Endothelial cell of umbilical vein (primary cell): ENCODE results near the gene CUBN. TPM values are rescaled to one million over a fixed set of nuclear protein-coding genes. Genes with fewer than 3 reads are reported as not detected.

Experiments used
- BruUV-seq: library from RNA; stranded (reverse); fragments of 400-500 nt; replicated peaks from 2 replicates; lab custom pipeline; 2021; lab: Mats Ljungman, UMichigan
- CTCF ChIA-PET: fragments of 300-600, 350-600 bp; sonication (Branson Sonifier 250); formaldehyde crosslinking; loops from one replicate; lab custom pipeline; 2021; ENCODE audit warnings: antibody characterized with exemption, inconsistent platforms; lab: Charles Lee
- POLR2A ChIA-PET: fragments of 300-600, 350-600 bp; sonication (Branson Sonifier 250); formaldehyde crosslinking; loops from one replicate; lab custom pipeline; 2021; ENCODE audit warnings: antibody characterized with exemption, inconsistent platforms; lab: Charles Lee
- DNase-seq: peaks from one replicate; pipeline ENCODE4 v3.0.0-alpha.2; 2011; ENCODE audit warnings: low read depth, low spot score
- FAIRE-seq: peaks from 2 replicates; lab custom pipeline; 2011; peaks lifted over from hg19 to GRCh38; lab: Jason Lieb, UNC
- H2AFZ ChIP-seq: 2 replicates; pipeline ENCODE4 v1.6.0; 2012; ENCODE audit warnings: low read depth, low read length, control low read depth, inconsistent platforms
- H3K27ac ChIP-seq: 2 replicates; pipeline ENCODE4 v1.5.1; 2011; ENCODE audit warnings: low read depth, mild to moderate bottlenecking, control low read depth, low read length, moderate library complexity; ENCODE audit not compliant: insufficient read depth
- H3K27me3 ChIP-seq, 2 experiments: 2 replicates each; pipeline versions ENCODE4 v1.6.0 to v1.6.1; 2011; ENCODE audit warnings: low read length in 2 of 2, mixed read lengths in 1 of 2; ENCODE audit not compliant: control insufficient read depth in 2 of 2, insufficient read depth in 2 of 2
- H3K36me3 ChIP-seq, 2 experiments: 2 replicates in 1 of 2; 3 replicates in 1 of 2; pipeline ENCODE4 v1.5.1; 2011; ENCODE audit warnings: low read length in 2 of 2, mild to moderate bottlenecking in 1 of 2, moderate library complexity in 1 of 2; ENCODE audit not compliant: control insufficient read depth in 2 of 2, insufficient read depth in 2 of 2; ENCODE audit errors: extremely low read depth in 1 of 2
- H3K4me1 ChIP-seq: 3 replicates; pipeline ENCODE4 v1.5.1; 2011; ENCODE audit warnings: mild to moderate bottlenecking, low read length; ENCODE audit not compliant: control insufficient read depth, insufficient read depth; ENCODE audit errors: extremely low read depth
- H3K4me2 ChIP-seq: 2 replicates; pipeline ENCODE4 v1.6.1; 2011; ENCODE audit warnings: low read length, control low read depth, mixed read lengths; ENCODE audit not compliant: insufficient read depth
- H3K4me3 ChIP-seq, 3 experiments: fragments of 200-600 bp in 1 of 3; sonication (generic), shearing (Covaris generic) in 1 of 3; replicated peaks in 1 of 3; 2 replicates each; pipeline ENCODE4 v1.5.1; 2011 to 2016; ENCODE audit warnings: control low read depth in 3 of 3, low read length in 3 of 3, mild to moderate bottlenecking in 2 of 3, inconsistent platforms in 1 of 3, low read depth in 1 of 3, moderate library complexity in 1 of 3; ENCODE audit not compliant: insufficient read depth in 1 of 3
- H3K79me2 ChIP-seq: 2 replicates; pipeline ENCODE4 v1.6.0; 2012; ENCODE audit warnings: low read length, inconsistent platforms; ENCODE audit not compliant: control insufficient read depth, insufficient read depth
- H3K9ac ChIP-seq: replicated peaks from 2 replicates; pipeline ENCODE3; 2011; ENCODE audit warnings: low read length, control low read depth; ENCODE audit not compliant: insufficient read depth; ENCODE audit errors: extremely low read depth
- H3K9me1 ChIP-seq: replicated peaks from 3 replicates; pipeline ENCODE4 v1.6.0; 2011; ENCODE audit warnings: mild to moderate bottlenecking, low read length; ENCODE audit not compliant: control insufficient read depth, insufficient read depth; ENCODE audit errors: extremely low read depth
- H3K9me3 ChIP-seq: replicated peaks from 2 replicates; pipeline ENCODE4 v1.5.1; 2012; ENCODE audit warnings: low read length, inconsistent platforms; ENCODE audit not compliant: control insufficient read depth, insufficient read depth
- H4K20me1 ChIP-seq: replicated peaks from 2 replicates; pipeline ENCODE3; 2011; ENCODE audit warnings: mild to moderate bottlenecking, low read length; ENCODE audit not compliant: control insufficient read depth, insufficient read depth; ENCODE audit errors: extremely low read depth
- CTCF ChIP-seq, 2 donors: IDR thresholded peaks; 1 replicate in 1 of 2; 2 replicates in 1 of 2; pipeline ENCODE4 v1.5.1; 2011; ENCODE audit warnings: low read length in 2 of 2, mild to moderate bottlenecking in 2 of 2, moderate library complexity in 2 of 2, control low read depth in 1 of 2, inconsistent platforms in 1 of 2, low read depth in 1 of 2; ENCODE audit not compliant: insufficient read depth in 1 of 2; ENCODE audit errors: extremely low read depth in 1 of 2
- EZH2 ChIP-seq: IDR thresholded peaks from 2 replicates; pipeline ENCODE4 v1.6.1; 2012; ENCODE audit warnings: borderline replicate concordance, low read depth, mild to moderate bottlenecking, moderate library complexity, low read length, inconsistent platforms; ENCODE audit not compliant: severe bottlenecking
- FOS ChIP-seq: IDR thresholded peaks from 2 replicates; pipeline ENCODE4 v1.6.1; 2011; ENCODE audit warnings: mild to moderate bottlenecking, low read length, moderate library complexity, borderline replicate concordance; ENCODE audit not compliant: insufficient read depth
- GATA2 ChIP-seq: IDR thresholded peaks from 2 replicates; pipeline ENCODE4 v1.7.0; 2011; ENCODE audit warnings: low read depth, mild to moderate bottlenecking, moderate library complexity, mixed read lengths, low read length; ENCODE audit not compliant: insufficient read length, insufficient read depth
- JUN ChIP-seq: IDR thresholded peaks from 2 replicates; pipeline ENCODE4 v1.6.1; 2011; ENCODE audit warnings: borderline replicate concordance, low read depth; ENCODE audit not compliant: insufficient read length, insufficient read depth
- MAX ChIP-seq: IDR thresholded peaks from 2 replicates; pipeline ENCODE4 v1.6.1; 2011; ENCODE audit not compliant: insufficient read depth, insufficient read length
- MYC ChIP-seq: IDR thresholded peaks from one replicate; pipeline ENCODE4 v1.6.1; 2011; ENCODE audit warnings: mild to moderate bottlenecking, low read depth, low read length
- POLR2A ChIP-seq: IDR thresholded peaks from 2 replicates; pipeline ENCODE4 v1.6.1; 2012; ENCODE audit warnings: low read depth, mild to moderate bottlenecking, control low read depth, low read length
- POLR2AphosphoS5 ChIP-seq: IDR thresholded peaks from 2 replicates; pipeline ENCODE4 v1.6.1; 2012; ENCODE audit warnings: low read depth, mild to moderate bottlenecking, control low read depth, low read length, moderate library complexity; ENCODE audit not compliant: insufficient read depth
- dilution Hi-C: fragments of 300-500 bp; cut with MboI; formaldehyde crosslinking; loops from one replicate; pipeline ENCODE4 v1.15.0; 2019; ENCODE audit warnings: low sequenced_read_pairs; ENCODE audit not compliant: extremely low pct_ligation_motif_present
- intact Hi-C: fragments of 100-400 bp; cut with micrococcal nuclease; formaldehyde crosslinking; loops from one replicate; pipeline ENCODE4 v1.10.0; 2022
- polyA plus RNA-seq, 4 experiments: library from polyadenylated mRNA; depleted of rRNA in 3 of 4; stranded (reverse) in 3 of 4; unstranded in 1 of 4; fragments of >200 nt; gene quantifications; 2 replicates each; pipeline versions ENCODE4 v1.2.1 to v1.2.3, GENCODE V29; 2011 to 2012; ENCODE audit warnings: missing spikeins in 1 of 4
- total RNA-seq: library from RNA; stranded (reverse); gene quantifications from 2 replicates; pipeline ENCODE4 v1.2.3, GENCODE V29; 2021

The CUBN gene
- total and polyA plus RNA-seq, 2 donors (not counting 3 experiments of a cell fraction or from before 2014, with no cell fraction given), result 2.7 to 4.6 TPM

- Histone ChIP-seq H3K36me3 (no peaks in the 10 kb centered on the region), H3K9me1 (no peaks in the 10 kb centered on the region), H3K79me2 (no peaks in the 10 kb centered on the region), H3K4me1 (peaks cover 54% of the 10 kb centered on the region), H3K4me2 (no peak overlapping the region), H2AFZ (no peak overlapping the region), H3K27me3 (no peaks in the 10 kb centered on the region), H3K9me3 (no peaks in the 10 kb centered on the region), H3K4me3 (no peak overlapping the region), H3K9ac (no peak overlapping the region), H4K20me1 (no peaks in the 10 kb centered on the region), H3K27ac (no peak overlapping the region)
- DNase-seq (no peak), FAIRE-seq (no peak)
- no peak for TF ChIP-seq POLR2AphosphoS5
- no peak for TF ChIP-seq CTCF (IDR thresholded peaks at IDR 0.05; ENCODE audit: extremely low read depth in 1 of 2, insufficient read depth in 1 of 2, low read depth in 1 of 2, low read length in 2 of 2)
- no peak for TF ChIP-seq POLR2A
- TF ChIP-seq GATA2, result no peak
- no peak for TF ChIP-seq JUN
- no peak for TF ChIP-seq MAX
- TF ChIP-seq EZH2, result no peak
- TF ChIP-seq FOS, result no peak
- TF ChIP-seq MYC, result no peak
- CTCF ChIA-PET, result interaction anchor here (1.2 kb wide), 1 partner anchor 137 kb away, joined by 3 read pairs; no protein-coding TSS in a partner anchor
- intact Hi-C loops, result no loop called here
- POLR2A ChIA-PET, result no interaction called here
- BruUV-seq, result no TSS peak
- dilution Hi-C loops, result no loop called here
Measured at GRCh38 chr10:16989826-16990293, 139.8 kb downstream of the CUBN start.
